ENCODE data around the gene SYNJ2. TPM values are rescaled to one million over a fixed set of nuclear protein-coding genes. Genes with fewer than 3 reads are reported as not detected.

Gene SYNJ2
- total RNA-seq, 5 donors from 2014 or later (not counting 1 experiment from before 2014, with no cell fraction given), result 20.0 to 37.0 (median 22.3) TPM

GRCh38 chr6:157993076-157993475, 11.4 kb downstream of the SYNJ2 start:
- H3K4me3 Mint-ChIP-seq, result no peak overlapping the region
- CTCF ChIA-PET, result interaction anchor here (0.6 to 2.4 kb wide), 6 partner anchors 10 to 106 kb away, joined by 3 to 9 read pairs (median 5); no protein-coding TSS in a partner anchor
- Histone ChIP-seq H3K4me1 (ENCODE audit: control insufficient read depth in 1 of 2, extremely low read depth in 1 of 2, insufficient read depth in 2 of 2, low read length in 2 of 2) (peaks cover 39 to 44% of the 10 kb centered on the region in 2 experiments), H3K9me3 (no peaks in the 10 kb centered on the region), H3K36me3 (ENCODE audit: control insufficient read depth in 2 of 2, extremely low read depth in 1 of 2, insufficient read depth in 1 of 2, low read length in 1 of 2) (no peaks in the 10 kb centered on the region), H3K27ac (ENCODE audit: low read length) (no peak overlapping the region), H3K27me3 (replicated peaks in 1 of 2; ENCODE audit: control insufficient read depth in 2 of 2, extremely low read depth in 1 of 2, insufficient read depth in 2 of 2, low read length in 1 of 2) (no peaks in the 10 kb centered on the region), H3K4me3 (ENCODE audit: control insufficient read depth in 1 of 2, extremely low read depth in 1 of 2, low read length in 1 of 2) (no peak overlapping the region)
- H3K4me1 Mint-ChIP-seq, result peaks cover 62 to 86% (median 70%) of the 10 kb centered on the region in 3 donors
- DNase-seq (no peak), ATAC-seq (replicated peaks in 1 of 4) (no peak)
- no peaks in the 10 kb centered on the region for H3K27me3 Mint-ChIP-seq
- peaks cover 3% of the 10 kb centered on the region for H3K36me3 Mint-ChIP-seq
- POLR2A ChIA-PET, result interaction anchor here (0.9 kb wide), 2 partner anchors 8 kb away, joined by 6 to 8 read pairs; no protein-coding TSS in a partner anchor
- no peaks in the 10 kb centered on the region for H3K9me3 Mint-ChIP-seq
- H3K27ac Mint-ChIP-seq, result no peak overlapping the region
- WGBS (ENCODE audit: insufficient coverage), result no CpG with 5 or more reads among the region's 3 CpGs

- Histone ChIP-seq H3K27me3 (replicated peaks in 1 of 2; ENCODE audit: control insufficient read depth in 2 of 2, extremely low read depth in 1 of 2, insufficient read depth in 2 of 2, low read length in 1 of 2) (no peaks in the 10 kb centered on the region), H3K9me3 (no peaks in the 10 kb centered on the region), H3K27ac (ENCODE audit: low read length) (no peak overlapping the region), H3K36me3 (ENCODE audit: control insufficient read depth in 2 of 2, extremely low read depth in 1 of 2, insufficient read depth in 1 of 2, low read length in 1 of 2) (peaks cover 0 to 3% of the 10 kb centered on the region in 2 donors), H3K4me1 (ENCODE audit: control insufficient read depth in 1 of 2, extremely low read depth in 1 of 2, insufficient read depth in 2 of 2, low read length in 2 of 2) (peaks cover 31 to 33% of the 10 kb centered on the region in 2 experiments), H3K4me3 (ENCODE audit: control insufficient read depth in 1 of 2, extremely low read depth in 1 of 2, low read length in 1 of 2) (no peak overlapping the region)
- ChIA-PET POLR2A (interaction anchor here in 1 of 2 donors (0.9 kb wide), 1 partner anchor 10 kb away, joined by 8 read pairs; no protein-coding TSS in a partner anchor), CTCF (interaction anchor here (1.2 to 2.4 kb wide), 2 partner anchors 11 to 32 kb away, joined by 3 to 9 read pairs; no protein-coding TSS in a partner anchor)
- H3K4me1 Mint-ChIP-seq, result peaks cover 56 to 76% (median 67%) of the 10 kb centered on the region in 3 donors
- ATAC-seq (replicated peaks in 1 of 4) (no peak), DNase-seq (no peak)
- WGBS (ENCODE audit: insufficient coverage), result 93% methylated on average over 4 of the region's 7 CpGs
- no peaks in the 10 kb centered on the region for H3K9me3 Mint-ChIP-seq
- H3K27me3 Mint-ChIP-seq, result no peaks in the 10 kb centered on the region
- H3K4me3 Mint-ChIP-seq, result no peak overlapping the region
- H3K36me3 Mint-ChIP-seq, result peaks cover 3% of the 10 kb centered on the region
- peak overlapping the region; percentile 31 to 53 for H3K27ac Mint-ChIP-seq
Measured at GRCh38 chr6:157994125-157994795, 12.6 kb downstream of the SYNJ2 start.

GRCh38 chr6:157995458-157995857, 13.8 kb downstream of the SYNJ2 start:
- peaks cover 3% of the 10 kb centered on the region for H3K36me3 Mint-ChIP-seq
- H3K27ac Mint-ChIP-seq, result no peak overlapping the region
- 94% methylated on average over 4 of the region's 12 CpGs for WGBS (ENCODE audit: insufficient coverage)
- H3K27me3 ChIP-seq (replicated peaks in 1 of 2; ENCODE audit: control insufficient read depth in 2 of 2, extremely low read depth in 1 of 2, insufficient read depth in 2 of 2, low read length in 1 of 2), result no peaks in the 10 kb centered on the region
- ATAC-seq (replicated peaks in 1 of 4) (no peak), DNase-seq (no peak)
- no peak overlapping the region for H3K4me3 Mint-ChIP-seq
- H3K9me3 Mint-ChIP-seq, result no peaks in the 10 kb centered on the region
- ChIA-PET CTCF (interaction anchor here in 1 of 2 donors (2.4 kb wide), 1 partner anchor 31 kb away, joined by 9 read pairs; no protein-coding TSS in a partner anchor), POLR2A (no interaction called here)
- no peak overlapping the region for H3K27ac ChIP-seq (ENCODE audit: low read length)
- H3K4me1 Mint-ChIP-seq, result peaks cover 47 to 69% (median 59%) of the 10 kb centered on the region in 3 donors
- H3K27me3 Mint-ChIP-seq, result no peaks in the 10 kb centered on the region
- peaks cover 0 to 4% of the 10 kb centered on the region in 2 donors for H3K36me3 ChIP-seq (ENCODE audit: control insufficient read depth in 2 of 2, extremely low read depth in 1 of 2, insufficient read depth in 1 of 2, low read length in 1 of 2)
- H3K9me3 ChIP-seq, result no peaks in the 10 kb centered on the region
- no peak overlapping the region for H3K4me3 ChIP-seq (ENCODE audit: control insufficient read depth in 1 of 2, extremely low read depth in 1 of 2, low read length in 1 of 2)
- peaks cover 20 to 22% of the 10 kb centered on the region in 2 experiments for H3K4me1 ChIP-seq (ENCODE audit: control insufficient read depth in 1 of 2, extremely low read depth in 1 of 2, insufficient read depth in 2 of 2, low read length in 2 of 2)

- Mint-ChIP-seq H3K27me3 (no peaks in the 10 kb centered on the region), H3K9me3 (no peaks in the 10 kb centered on the region), H3K27ac (no peak overlapping the region), H3K36me3 (peaks cover 8% of the 10 kb centered on the region), H3K4me3 (no peak overlapping the region), H3K4me1 (peaks cover 46 to 61% (median 57%) of the 10 kb centered on the region in 3 donors)
- ChIA-PET CTCF (no interaction called here), POLR2A (no interaction called here)
- WGBS (ENCODE audit: insufficient coverage), result 93% methylated on average over 6 of the region's 7 CpGs
- Histone ChIP-seq H3K27ac (ENCODE audit: low read length) (no peak overlapping the region), H3K9me3 (no peaks in the 10 kb centered on the region), H3K4me3 (ENCODE audit: control insufficient read depth in 1 of 2, extremely low read depth in 1 of 2, low read length in 1 of 2) (no peak overlapping the region), H3K4me1 (ENCODE audit: control insufficient read depth in 1 of 2, extremely low read depth in 1 of 2, insufficient read depth in 2 of 2, low read length in 2 of 2) (peaks cover 14 to 15% of the 10 kb centered on the region in 2 experiments), H3K27me3 (replicated peaks in 1 of 2; ENCODE audit: control insufficient read depth in 2 of 2, extremely low read depth in 1 of 2, insufficient read depth in 2 of 2, low read length in 1 of 2) (no peaks in the 10 kb centered on the region), H3K36me3 (ENCODE audit: control insufficient read depth in 2 of 2, extremely low read depth in 1 of 2, insufficient read depth in 1 of 2, low read length in 1 of 2) (peaks cover 0 to 4% of the 10 kb centered on the region in 2 donors)
- ATAC-seq (replicated peaks in 1 of 4) (no peak), DNase-seq (no peak)
Measured at GRCh38 chr6:157996201-157996712, 14.6 kb downstream of the SYNJ2 start.

GRCh38 chr6:157996918-157997702, 15.4 kb downstream of the SYNJ2 start:
- Histone ChIP-seq H3K9me3 (no peaks in the 10 kb centered on the region), H3K4me1 (ENCODE audit: control insufficient read depth in 1 of 2, extremely low read depth in 1 of 2, insufficient read depth in 2 of 2, low read length in 2 of 2) (peaks cover 12 to 14% of the 10 kb centered on the region in 2 experiments), H3K27ac (ENCODE audit: low read length) (no peak overlapping the region), H3K36me3 (ENCODE audit: control insufficient read depth in 2 of 2, extremely low read depth in 1 of 2, insufficient read depth in 1 of 2, low read length in 1 of 2) (peaks cover 0 to 4% of the 10 kb centered on the region in 2 donors), H3K4me3 (ENCODE audit: control insufficient read depth in 1 of 2, extremely low read depth in 1 of 2, low read length in 1 of 2) (no peak overlapping the region), H3K27me3 (replicated peaks in 1 of 2; ENCODE audit: control insufficient read depth in 2 of 2, extremely low read depth in 1 of 2, insufficient read depth in 2 of 2, low read length in 1 of 2) (no peaks in the 10 kb centered on the region)
- Mint-ChIP-seq H3K4me3 (no peak overlapping the region), H3K36me3 (peaks cover 14% of the 10 kb centered on the region), H3K9me3 (peaks cover 0 to 4% (median 0%) of the 10 kb centered on the region in 3 donors), H3K27me3 (no peaks in the 10 kb centered on the region), H3K27ac (no peak overlapping the region), H3K4me1 (peaks cover 46 to 64% (median 57%) of the 10 kb centered on the region in 3 donors)
- DNase-seq (no peak), ATAC-seq (replicated peaks in 1 of 4) (no peak)
- ChIA-PET CTCF (interaction anchor here in 1 of 2 donors (0.6 kb wide), 1 partner anchor 33 kb away, joined by 3 read pairs; no protein-coding TSS in a partner anchor), POLR2A (no interaction called here)
- 91% methylated on average over 12 of the region's 15 CpGs for WGBS (ENCODE audit: insufficient coverage)

Data from T-cell (primary cell).